Measurements from ENCODE around the gene DOCK7. TPM values are rescaled to one million over a fixed set of nuclear protein-coding genes. Genes with fewer than 3 reads are reported as not detected.

Gene DOCK7
- total and polyA plus RNA-seq, 4 donors: 5.6 to 35.1 (median 21.7) TPM

- no peak for TF ChIP-seq CTCF (IDR thresholded peaks at IDR 0.05; ENCODE audit: low read depth, low read length, missing input control)
- no peak for TF ChIP-seq RXRA (IDR thresholded peaks at IDR 0.05)
- TF ChIP-seq HNF4G (IDR thresholded peaks at IDR 0.05): no peak
These were observed 14.6 kb downstream of the DOCK7 start (continued) for GRCh38 chr1:62673629-62674028.

- H3K4me3 ChIP-seq (ENCODE audit: low read depth in 1 of 3, low read length in 3 of 3): no peak overlapping the region
- H3K9ac ChIP-seq (ENCODE audit: low read depth in 1 of 2, low read length in 2 of 2): no peak overlapping the region
- no peaks in the 10 kb centered on the region for H3K9me3 ChIP-seq (ENCODE audit: control insufficient read depth in 4 of 4, low read length in 3 of 4)
- TF ChIP-seq ATF3 (IDR thresholded peaks at IDR 0.05): no peak
- TF ChIP-seq TAF1 (conservative IDR thresholded peaks at IDR 0.05): no peak
- no peak for TF ChIP-seq RAD21 (IDR thresholded peaks at IDR 0.05)
- no peak for TF ChIP-seq YY1 (IDR thresholded peaks at IDR 0.05)
- no peak for TF ChIP-seq ZBTB33 (IDR thresholded peaks at IDR 0.05)
- no peak for TF ChIP-seq JUND (IDR thresholded peaks at IDR 0.05)
- TF ChIP-seq SP1 (IDR thresholded peaks at IDR 0.05): no peak
- no peak for TF ChIP-seq RXRA (IDR thresholded peaks at IDR 0.05)
- TF ChIP-seq FOXA2 (IDR thresholded peaks at IDR 0.05): no peak
- TF ChIP-seq NR2F2 (IDR thresholded peaks at IDR 0.05): no peak
- TF ChIP-seq GABPA (IDR thresholded peaks at IDR 0.05 in 1 of 2, conservative IDR thresholded peaks at IDR 0.05 in 1 of 2): no peak
- no peak for TF ChIP-seq EGR1 (IDR thresholded peaks at IDR 0.05; ENCODE audit: low read depth in 2 of 2)
- no peak for TF ChIP-seq FOXA1 (IDR thresholded peaks at IDR 0.05)
- no peak for TF ChIP-seq MAX (IDR thresholded peaks at IDR 0.05)
- no peak for TF ChIP-seq REST (IDR thresholded peaks at IDR 0.05)
- no peak for TF ChIP-seq HNF4A (conservative IDR thresholded peaks at IDR 0.05)
- no peaks in the 10 kb centered on the region for H3K27me3 ChIP-seq (ENCODE audit: control insufficient read depth in 4 of 4, insufficient read depth in 4 of 4, low read length in 3 of 4)
- DNase-seq (ENCODE audit: low spot score): no peak
- peaks cover 0 to 2% (median under 1%) of the 10 kb centered on the region in 4 donors for H3K4me1 ChIP-seq (ENCODE audit: control insufficient read depth in 4 of 4, insufficient read depth in 4 of 4, low read length in 3 of 4)
- H3K36me3 ChIP-seq (ENCODE audit: control insufficient read depth in 4 of 4, insufficient read depth in 3 of 4, low read depth in 1 of 4, low read length in 3 of 4): peaks cover 0 to 2% (median 0%) of the 10 kb centered on the region in 4 donors
- H3K27ac ChIP-seq (ENCODE audit: low read depth in 1 of 2, low read length in 2 of 2): no peak overlapping the region
- WGBS: 57% methylated on average over 1 of the region's 1 CpG
These were observed 16.2 kb downstream of the DOCK7 start for GRCh38 chr1:62672029-62672428.

Measured in liver (tissue), 9 donors.